MG63 (cell line): ENCODE results near the gene SOBP. TPM values are rescaled to one million over a fixed set of nuclear protein-coding genes. Genes with fewer than 3 reads are reported as not detected.

Experiments
- DNase-seq: peaks from one replicate; pipeline ENCODE4 v3.0.0-alpha.2; 2020
- H3K27me3 ChIP-seq: fragments of 250-450 bp; sonication (Bioruptor Pico); 2 replicates; pipeline ENCODE4 v1.5.1; 2020; ENCODE audit warnings: mild to moderate bottlenecking, moderate library complexity
- H3K36me3 ChIP-seq: fragments of 250-450 bp; sonication (Bioruptor Pico); 2 replicates; pipeline ENCODE4 v1.5.1; 2020; ENCODE audit warnings: mild to moderate bottlenecking, moderate library complexity
- H3K4me3 ChIP-seq: fragments of 250-450 bp; sonication (Bioruptor Pico); 2 replicates; pipeline ENCODE4 v1.5.1; 2020; ENCODE audit warnings: mild to moderate bottlenecking, moderate library complexity
- H3K9me3 ChIP-seq: fragments of 250-450 bp; sonication (Bioruptor Pico); 2 replicates; pipeline ENCODE4 v1.5.1; 2020; ENCODE audit warnings: mild to moderate bottlenecking, moderate library complexity
- total RNA-seq: library from RNA; depleted of rRNA; stranded (reverse); fragments of >200 nt; shearing (Covaris generic); gene quantifications from 2 replicates; pipeline ENCODE4 v1.2.3, GENCODE V29; 2014; ENCODE audit warnings: low replicate concordance

Gene SOBP
- total RNA-seq, 1 experiment from 2014 or later, result 0.69 TPM

DNA sequence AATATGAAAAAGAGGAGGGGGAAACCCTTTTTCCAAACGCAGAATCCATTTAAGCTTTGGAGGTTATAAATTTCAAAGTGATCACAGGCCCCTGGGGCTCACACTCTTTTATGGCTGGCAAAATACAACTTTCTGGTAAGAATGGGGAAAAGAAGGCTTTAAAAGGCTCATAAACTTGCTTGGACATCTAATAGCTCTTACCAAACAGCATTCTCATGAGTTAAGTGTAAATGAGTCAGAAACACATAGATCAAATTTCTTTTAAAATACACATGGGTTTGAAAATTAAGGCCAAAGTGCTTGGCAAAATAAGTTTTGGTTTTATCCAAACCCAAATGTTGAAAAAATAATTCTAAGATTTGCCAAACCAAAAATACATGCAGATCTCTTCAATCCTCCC is 154.6 kb downstream of the SOBP start:
- no peak for DNase-seq
- peaks cover 3% of the 10 kb centered on the region; the same call in 1 of the 2 replicates for H3K27me3 ChIP-seq
- no peaks in the 10 kb centered on the region for H3K36me3 ChIP-seq
- H3K9me3 ChIP-seq, result no peaks in the 10 kb centered on the region
- H3K4me3 ChIP-seq, result no peak overlapping the region

DNA sequence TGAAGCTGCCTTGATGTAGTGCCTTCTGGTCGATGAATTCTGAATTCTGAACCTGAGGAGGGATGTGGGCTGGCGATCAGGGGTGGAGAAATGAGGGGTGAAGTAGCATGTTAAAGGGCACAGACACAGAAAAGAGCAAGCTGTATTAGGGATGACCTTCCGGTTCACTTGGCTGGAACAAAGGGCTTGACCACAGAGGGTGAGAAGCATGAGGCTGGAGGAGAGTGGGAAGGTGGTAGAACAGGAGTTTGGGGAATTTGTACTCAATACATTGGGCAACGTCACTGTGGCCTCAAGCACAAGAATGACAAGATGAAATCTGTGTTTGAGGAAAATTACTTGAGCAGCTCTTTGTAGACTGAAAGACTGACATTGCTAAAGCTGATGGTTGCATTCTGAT is 155.8 kb downstream of the SOBP start:
- Histone ChIP-seq H3K36me3 (no peaks in the 10 kb centered on the region), H3K9me3 (no peaks in the 10 kb centered on the region), H3K4me3 (no peak overlapping the region), H3K27me3 (no peaks in the 10 kb centered on the region)
- no peak for DNase-seq

DNA sequence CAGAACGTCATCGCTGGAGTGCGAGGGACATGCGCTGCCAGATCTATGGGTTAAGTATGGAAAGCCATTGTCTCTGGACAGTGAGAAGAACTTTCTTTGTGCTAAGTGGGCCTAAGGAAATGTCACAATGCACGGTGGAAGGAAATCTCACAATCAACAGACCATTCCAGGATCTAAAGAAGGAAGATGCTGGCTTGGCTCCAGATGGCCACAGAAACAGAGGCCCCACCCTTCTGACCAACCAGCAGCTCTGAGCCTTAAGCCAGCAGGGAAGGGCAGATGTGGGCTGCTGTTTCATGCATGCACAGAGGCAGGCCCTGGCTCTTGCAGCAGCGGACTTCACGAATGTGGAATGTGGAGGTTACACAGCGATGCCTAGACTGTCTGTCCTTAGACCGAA is 156.3 kb downstream of the SOBP start:
- H3K36me3 ChIP-seq, result no peaks in the 10 kb centered on the region
- no peak for DNase-seq

DNA sequence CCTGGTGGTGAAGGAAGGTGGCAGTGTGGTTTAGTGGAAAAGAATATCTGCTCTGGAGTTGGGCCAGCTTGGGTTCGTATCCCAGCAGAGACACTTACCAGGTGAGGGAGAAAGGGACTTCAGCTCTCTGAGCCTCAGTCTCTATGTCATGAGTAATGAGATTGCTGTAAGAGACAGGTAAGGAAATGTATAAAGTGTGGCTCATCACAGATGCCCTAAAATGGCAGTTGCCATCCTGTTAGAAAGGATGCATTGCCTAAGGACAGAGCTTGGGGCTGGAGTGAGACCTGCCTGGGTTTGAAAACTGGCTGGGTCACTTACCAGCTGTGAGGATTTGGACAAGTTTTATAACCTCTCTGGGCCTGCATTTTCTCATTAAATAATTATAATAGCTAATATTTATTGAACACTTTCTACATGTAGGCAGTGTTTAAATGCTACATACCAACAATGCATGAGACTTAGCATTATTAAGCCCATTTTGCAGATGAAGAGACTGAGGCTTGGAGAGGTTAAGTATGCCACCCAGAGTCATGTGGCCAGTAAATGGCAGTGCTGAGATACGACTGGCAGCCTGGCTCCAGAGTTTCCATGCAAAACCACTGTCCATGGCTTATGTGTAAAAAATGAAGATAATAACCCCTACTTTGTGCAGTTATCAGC is 157.0 kb downstream of the SOBP start:
- no peak for DNase-seq
- Histone ChIP-seq H3K4me3 (no peak overlapping the region), H3K36me3 (no peaks in the 10 kb centered on the region), H3K27me3 (no peaks in the 10 kb centered on the region), H3K9me3 (no peaks in the 10 kb centered on the region)

More for the DNA sequence above, 156.3 kb downstream of the SOBP start:
- Histone ChIP-seq H3K27me3 (no peaks in the 10 kb centered on the region), H3K4me3 (no peak overlapping the region), H3K9me3 (no peaks in the 10 kb centered on the region)

DNA sequence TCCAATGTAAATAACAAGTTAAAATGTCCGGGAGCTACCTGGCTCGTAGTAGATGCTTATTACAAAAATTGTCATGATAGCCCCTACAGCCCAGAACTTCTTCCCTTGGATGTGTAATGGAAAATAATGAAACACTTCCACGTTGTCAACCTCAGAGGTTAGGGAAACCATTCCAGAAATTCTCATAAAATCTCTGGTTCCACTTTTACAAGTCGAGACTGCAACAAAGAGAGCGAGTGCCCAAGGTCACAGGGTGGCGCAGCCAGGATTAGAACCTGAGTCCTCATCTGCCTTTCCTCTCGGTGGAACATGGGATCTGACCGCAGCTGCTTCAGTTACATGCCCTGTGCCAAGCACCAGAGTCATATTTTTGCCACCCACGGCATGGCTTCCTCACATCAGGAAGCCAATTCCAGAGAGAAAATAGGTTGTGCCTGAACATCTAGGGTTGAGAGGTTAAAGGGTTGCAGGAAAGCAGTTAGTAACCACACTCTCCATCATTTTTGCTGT is 157.6 kb downstream of the SOBP start:
- Histone ChIP-seq H3K4me3 (no peak overlapping the region), H3K9me3 (no peaks in the 10 kb centered on the region), H3K36me3 (no peaks in the 10 kb centered on the region), H3K27me3 (no peaks in the 10 kb centered on the region)
- no peak for DNase-seq

DNA sequence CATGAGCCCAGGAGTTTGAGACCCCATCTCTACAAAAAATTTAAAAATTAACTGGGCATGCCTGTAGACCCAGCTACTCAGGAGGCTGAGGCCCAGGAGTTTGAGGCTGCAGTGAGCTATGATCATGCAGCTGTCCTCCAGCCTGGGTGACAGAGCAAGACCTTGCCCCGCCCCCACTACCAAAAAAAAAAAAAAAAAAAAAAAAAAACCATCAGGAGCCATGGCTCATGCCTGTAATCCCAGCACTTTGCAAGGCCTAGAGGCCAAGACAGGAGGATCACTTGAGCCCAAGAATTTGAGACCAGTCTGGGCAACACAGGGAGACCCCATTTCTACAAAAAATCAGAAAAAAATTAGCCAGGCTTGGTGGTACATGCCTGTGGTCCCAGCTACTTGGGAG is 159.1 kb downstream of the SOBP start:
- Histone ChIP-seq H3K4me3 (no peak overlapping the region), H3K27me3 (no peaks in the 10 kb centered on the region), H3K9me3 (no peaks in the 10 kb centered on the region), H3K36me3 (no peaks in the 10 kb centered on the region)
- no peak for DNase-seq

DNA sequence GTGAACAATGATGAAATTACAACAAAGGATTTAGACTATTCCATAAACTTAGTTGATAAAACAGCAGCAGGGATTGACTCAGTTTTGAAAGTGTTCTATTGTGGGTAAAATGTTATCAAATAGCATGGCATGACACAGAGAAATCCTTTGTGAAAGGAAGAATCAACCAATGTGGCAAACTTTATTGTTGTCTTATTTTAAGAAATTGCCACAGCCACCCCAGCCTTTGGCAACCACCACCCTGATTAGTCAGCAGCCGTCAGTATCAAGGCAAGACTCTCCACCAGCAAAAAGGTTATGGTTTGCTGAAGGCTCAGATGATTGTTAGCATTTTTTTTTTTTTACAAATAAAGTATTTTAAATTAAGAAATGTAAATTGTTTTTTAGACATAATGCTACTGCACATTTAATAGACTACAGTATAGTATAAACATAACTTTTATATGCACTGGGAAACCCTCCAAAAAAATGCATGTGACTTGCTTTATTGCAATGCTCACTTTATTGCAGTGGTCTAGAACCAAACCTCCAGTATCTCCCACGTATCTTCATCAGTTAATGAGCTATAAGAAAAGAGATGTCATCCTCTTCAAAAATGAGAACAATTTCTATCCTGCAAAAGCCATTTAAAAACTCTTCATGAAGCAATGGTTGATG is 162.7 kb downstream of the SOBP start:
- peak; percentile 49 for DNase-seq
- Histone ChIP-seq H3K27me3 (no peaks in the 10 kb centered on the region), H3K4me3 (no peak overlapping the region), H3K9me3 (no peaks in the 10 kb centered on the region), H3K36me3 (no peaks in the 10 kb centered on the region)

DNA sequence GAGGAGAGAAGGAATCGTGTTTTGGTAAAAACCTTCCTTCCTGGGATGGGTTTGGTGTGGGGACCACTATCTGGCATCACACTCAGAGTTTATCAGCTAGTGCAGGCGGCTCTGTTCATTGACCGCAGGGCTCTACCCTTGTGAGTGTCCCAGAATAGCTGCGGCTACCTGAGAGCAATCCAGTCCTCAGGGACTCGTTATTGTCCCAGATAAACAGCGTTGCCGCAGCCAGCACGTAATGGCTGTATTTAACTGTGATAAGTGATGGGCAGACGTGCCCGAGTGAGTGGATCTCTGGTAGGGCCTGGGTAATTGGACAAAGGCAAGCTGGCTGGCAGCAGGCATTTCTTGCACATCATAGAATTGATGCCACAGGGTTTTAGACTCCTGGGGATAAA is 163.3 kb downstream of the SOBP start:
- H3K36me3 ChIP-seq, result no peaks in the 10 kb centered on the region
- no peaks in the 10 kb centered on the region for H3K27me3 ChIP-seq
- H3K9me3 ChIP-seq, result no peaks in the 10 kb centered on the region
- H3K4me3 ChIP-seq, result no peak overlapping the region
- no peak for DNase-seq

DNA sequence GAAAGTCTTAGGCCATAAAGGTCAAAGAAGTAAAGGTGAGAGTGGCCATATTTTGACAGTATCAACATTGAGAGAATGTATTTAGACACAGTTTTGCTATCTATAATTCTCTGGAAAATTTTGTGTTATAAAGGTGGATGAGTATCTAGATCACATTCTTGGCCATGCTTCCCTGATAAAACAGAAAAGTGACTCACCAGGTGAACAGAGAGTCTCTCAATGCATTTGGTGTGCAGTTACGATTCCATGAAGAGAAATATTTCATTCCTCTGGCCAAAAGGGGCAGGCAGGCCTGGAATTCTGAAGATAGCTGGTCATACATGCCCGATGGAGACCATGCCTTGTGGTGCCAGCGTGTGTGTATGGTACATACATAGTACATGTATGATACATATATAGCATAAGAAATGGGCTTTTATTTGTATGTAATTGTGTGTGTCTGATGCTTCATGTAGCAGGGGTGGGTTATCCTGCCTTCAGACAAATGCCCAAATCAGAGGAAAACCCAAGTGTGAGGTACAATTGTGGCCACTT is 164.0 kb downstream of the SOBP start:
- H3K27me3 ChIP-seq, result no peaks in the 10 kb centered on the region
- no peaks in the 10 kb centered on the region for H3K9me3 ChIP-seq
- no peaks in the 10 kb centered on the region for H3K36me3 ChIP-seq
- DNase-seq, result no peak
- no peak overlapping the region for H3K4me3 ChIP-seq

DNA sequence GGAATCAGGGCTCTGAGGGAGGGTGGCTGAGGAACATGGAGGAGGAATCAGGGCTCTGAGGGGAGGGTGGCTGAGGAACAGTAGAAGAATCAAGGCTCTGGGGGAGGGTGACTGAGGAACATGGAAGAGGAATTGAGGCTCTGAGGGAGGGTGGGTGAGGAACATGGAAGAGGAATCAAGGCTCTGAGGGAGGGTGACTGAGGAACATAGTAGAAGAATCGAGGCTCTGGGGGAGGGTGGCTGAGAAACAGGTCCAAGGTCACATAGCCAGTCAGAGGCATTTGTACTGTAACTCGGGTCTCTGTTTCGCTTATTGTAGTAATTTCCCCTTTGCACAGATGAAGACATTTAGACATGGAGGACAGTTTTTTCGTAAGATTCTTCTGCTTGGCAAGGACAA is 164.8 kb downstream of the SOBP start:
- Histone ChIP-seq H3K4me3 (no peak overlapping the region), H3K27me3 (no peaks in the 10 kb centered on the region), H3K9me3 (no peaks in the 10 kb centered on the region), H3K36me3 (no peaks in the 10 kb centered on the region)
- DNase-seq, result no peak

DNA sequence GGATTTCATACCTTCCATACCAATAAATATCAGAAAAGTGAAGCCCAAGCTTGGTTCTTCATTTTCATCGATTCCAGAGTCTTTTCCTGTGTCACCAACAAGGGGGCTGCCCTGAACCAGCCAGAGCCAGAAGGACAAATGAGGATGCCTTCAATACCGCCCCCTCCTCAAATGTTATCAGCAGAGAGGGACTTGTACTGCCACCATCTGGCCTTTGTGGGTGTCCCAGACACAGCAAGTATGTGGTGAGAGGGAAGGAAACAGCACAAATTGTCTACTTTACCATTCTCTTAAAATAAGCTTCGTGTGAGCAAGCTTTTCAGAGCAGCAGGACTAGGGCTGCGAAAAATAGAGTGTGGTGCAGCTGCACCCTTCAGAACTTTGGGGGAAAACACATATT is 165.3 kb downstream of the SOBP start:
- Histone ChIP-seq H3K4me3 (no peak overlapping the region), H3K36me3 (no peaks in the 10 kb centered on the region), H3K9me3 (no peaks in the 10 kb centered on the region), H3K27me3 (no peaks in the 10 kb centered on the region)
- DNase-seq, result no peak

DNA sequence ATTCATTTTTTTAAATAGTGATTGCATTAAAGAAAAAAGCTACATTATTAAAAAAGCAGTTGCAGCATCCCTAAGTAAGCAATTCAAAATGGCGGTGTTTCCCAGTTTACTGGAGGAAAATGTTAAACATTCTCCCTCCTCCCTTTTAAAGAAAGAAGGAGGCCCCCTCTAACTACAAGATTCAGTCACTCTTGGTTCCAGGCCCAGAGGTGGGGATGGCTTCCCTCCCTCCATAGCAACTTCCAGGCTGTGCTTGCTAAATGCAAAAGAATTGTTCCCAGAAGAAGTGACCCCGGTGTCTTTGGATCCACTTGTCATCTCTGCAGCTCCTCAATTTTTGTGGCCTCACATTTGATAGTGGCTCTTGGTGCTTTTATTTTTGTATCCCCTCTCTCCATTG is 165.9 kb downstream of the SOBP start:
- Histone ChIP-seq H3K4me3 (no peak overlapping the region), H3K36me3 (no peaks in the 10 kb centered on the region), H3K9me3 (no peaks in the 10 kb centered on the region), H3K27me3 (no peaks in the 10 kb centered on the region)
- DNase-seq, result no peak

DNA sequence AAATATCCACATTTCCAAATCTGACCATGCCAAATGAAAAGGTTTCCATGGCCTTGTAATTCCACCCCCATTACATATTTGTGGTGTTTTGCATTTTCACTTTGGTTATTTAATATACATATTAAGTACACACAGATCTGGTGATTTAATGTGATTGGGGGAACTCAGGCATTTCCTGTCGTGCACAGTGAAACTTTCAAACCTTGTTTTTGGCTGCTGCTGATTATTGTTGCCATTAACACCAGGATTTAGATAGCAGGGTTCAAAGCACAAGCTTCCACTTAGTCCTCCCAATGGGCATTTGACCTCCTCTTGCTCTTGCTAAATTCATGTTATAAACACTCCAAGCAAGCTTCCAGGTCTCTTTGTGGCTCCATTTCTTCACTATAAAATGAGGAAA is 166.5 kb downstream of the SOBP start:
- Histone ChIP-seq H3K36me3 (no peaks in the 10 kb centered on the region), H3K4me3 (no peak overlapping the region), H3K9me3 (no peaks in the 10 kb centered on the region), H3K27me3 (no peaks in the 10 kb centered on the region)
- no peak for DNase-seq

DNA sequence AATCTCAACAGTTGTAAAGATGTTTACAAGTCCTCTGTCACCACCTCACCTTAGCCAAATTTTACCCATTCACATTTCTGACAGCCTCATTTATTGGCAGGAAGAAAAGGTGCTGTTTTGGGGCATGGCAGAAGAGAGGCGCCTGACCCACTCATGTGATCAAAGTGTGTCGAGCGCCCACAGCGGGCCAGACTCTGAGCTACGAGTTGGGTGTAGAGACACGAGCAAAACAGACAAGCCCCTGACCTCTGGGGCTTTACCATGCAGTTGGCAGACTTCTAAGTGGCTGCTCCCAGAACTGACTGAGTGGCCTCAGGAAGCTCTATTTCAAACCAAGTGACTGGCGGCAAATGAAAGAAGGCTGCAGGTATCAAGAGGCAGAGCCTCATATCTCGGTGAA is 167.0 kb downstream of the SOBP start:
- Histone ChIP-seq H3K36me3 (no peaks in the 10 kb centered on the region), H3K9me3 (no peaks in the 10 kb centered on the region), H3K27me3 (no peaks in the 10 kb centered on the region), H3K4me3 (no peak overlapping the region)
- no peak for DNase-seq

DNA sequence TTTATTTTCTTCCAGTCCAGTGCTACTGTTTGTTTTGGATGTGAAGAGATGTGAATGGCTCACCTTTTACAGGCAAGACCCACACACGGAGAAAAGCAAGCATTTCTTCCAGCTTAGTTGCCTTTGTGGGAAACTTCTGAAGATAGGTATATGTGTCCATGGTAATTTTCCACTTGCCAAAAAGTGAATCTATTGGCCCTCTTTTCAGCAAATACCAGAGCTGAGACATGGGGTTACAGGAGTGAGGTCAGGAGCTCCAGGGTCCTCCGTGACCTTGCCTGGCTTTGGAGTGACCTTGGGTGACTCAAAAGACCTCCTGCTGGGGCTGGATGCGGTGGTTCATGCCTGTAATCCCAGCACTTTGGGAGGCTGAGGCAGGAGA is 167.4 kb downstream of the SOBP start:
- no peaks in the 10 kb centered on the region for H3K36me3 ChIP-seq
- peak; percentile 29 for DNase-seq
- no peaks in the 10 kb centered on the region for H3K9me3 ChIP-seq
- peak overlapping the region; percentile 27 for H3K4me3 ChIP-seq
- H3K27me3 ChIP-seq, result no peaks in the 10 kb centered on the region

DNA sequence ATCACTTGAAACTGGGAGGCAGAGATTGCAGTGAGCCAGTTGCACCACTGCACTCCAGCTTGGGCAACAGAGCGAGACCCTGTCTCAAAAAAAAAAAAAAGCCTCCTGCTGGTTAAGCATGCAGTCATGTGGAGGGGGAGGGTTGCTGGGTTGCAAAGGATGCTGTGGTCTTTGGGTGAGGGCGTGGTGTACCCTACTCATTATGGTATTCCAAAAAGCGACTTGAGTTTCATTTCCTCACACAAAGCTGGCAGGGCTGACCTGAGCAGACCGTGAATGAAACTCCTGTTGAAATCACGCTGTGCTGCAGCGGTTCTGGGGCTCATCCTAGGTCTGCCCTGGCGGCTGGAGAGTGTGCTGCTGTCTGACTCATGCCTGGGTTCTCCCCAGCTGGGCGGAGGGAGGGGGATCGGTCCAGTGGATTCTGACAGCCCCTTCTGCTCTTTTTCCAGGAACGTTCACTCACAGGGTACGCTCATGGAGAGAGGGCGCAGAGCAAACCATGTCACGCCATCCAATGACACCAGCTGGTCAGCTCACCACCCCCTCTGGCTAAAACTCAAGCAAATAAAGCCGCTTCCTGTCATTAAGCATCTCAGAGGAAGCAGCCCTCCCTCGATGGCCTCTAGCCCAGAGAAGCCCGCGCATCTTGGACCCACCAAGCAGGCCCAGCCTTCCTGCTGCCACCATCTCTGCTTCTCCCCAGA is 168.0 kb downstream of the SOBP start:
- peak; percentile 86 for DNase-seq
- no peaks in the 10 kb centered on the region for H3K36me3 ChIP-seq
- no peaks in the 10 kb centered on the region for H3K27me3 ChIP-seq
- H3K4me3 ChIP-seq, result peak overlapping the region; percentile 27
- H3K9me3 ChIP-seq, result no peaks in the 10 kb centered on the region
